Adipocyte (in vitro differentiated cells): ENCODE results near the gene TBC1D5.

Source experiments
- DNase-seq: peaks from one replicate; pipeline ENCODE4 v3.0.0-alpha.2; 2015; ENCODE audit warnings: low read depth
- H3K27me3 ChIP-seq: replicated peaks from 2 replicates; pipeline ENCODE4 v1.7.0; 2013; ENCODE audit warnings: mild to moderate bottlenecking, low read length, moderate library complexity; ENCODE audit not compliant: control insufficient read depth, insufficient read depth
- H3K36me3 ChIP-seq: 2 replicates; pipeline ENCODE4 v1.7.0; 2013; ENCODE audit warnings: low read length, mild to moderate bottlenecking, moderate library complexity; ENCODE audit not compliant: control insufficient read depth, insufficient read depth, severe bottlenecking
- H3K4me1 ChIP-seq: 2 replicates; pipeline ENCODE4 v1.7.0; 2013; ENCODE audit warnings: mild to moderate bottlenecking, low read length, moderate library complexity; ENCODE audit not compliant: control insufficient read depth, insufficient read depth
- H3K4me3 ChIP-seq: 2 replicates; pipeline ENCODE4 v1.7.0; 2013; ENCODE audit warnings: mild to moderate bottlenecking, low read length, moderate library complexity
- H3K9ac ChIP-seq: 2 replicates; pipeline ENCODE4 v1.7.0; 2013; ENCODE audit warnings: mild to moderate bottlenecking, low read length, moderate library complexity
- H3K9me3 ChIP-seq: 2 replicates; pipeline ENCODE4 v1.7.0; 2013; ENCODE audit warnings: mild to moderate bottlenecking, low read length, moderate library complexity; ENCODE audit not compliant: control insufficient read depth

Gene TBC1D5

DNA sequence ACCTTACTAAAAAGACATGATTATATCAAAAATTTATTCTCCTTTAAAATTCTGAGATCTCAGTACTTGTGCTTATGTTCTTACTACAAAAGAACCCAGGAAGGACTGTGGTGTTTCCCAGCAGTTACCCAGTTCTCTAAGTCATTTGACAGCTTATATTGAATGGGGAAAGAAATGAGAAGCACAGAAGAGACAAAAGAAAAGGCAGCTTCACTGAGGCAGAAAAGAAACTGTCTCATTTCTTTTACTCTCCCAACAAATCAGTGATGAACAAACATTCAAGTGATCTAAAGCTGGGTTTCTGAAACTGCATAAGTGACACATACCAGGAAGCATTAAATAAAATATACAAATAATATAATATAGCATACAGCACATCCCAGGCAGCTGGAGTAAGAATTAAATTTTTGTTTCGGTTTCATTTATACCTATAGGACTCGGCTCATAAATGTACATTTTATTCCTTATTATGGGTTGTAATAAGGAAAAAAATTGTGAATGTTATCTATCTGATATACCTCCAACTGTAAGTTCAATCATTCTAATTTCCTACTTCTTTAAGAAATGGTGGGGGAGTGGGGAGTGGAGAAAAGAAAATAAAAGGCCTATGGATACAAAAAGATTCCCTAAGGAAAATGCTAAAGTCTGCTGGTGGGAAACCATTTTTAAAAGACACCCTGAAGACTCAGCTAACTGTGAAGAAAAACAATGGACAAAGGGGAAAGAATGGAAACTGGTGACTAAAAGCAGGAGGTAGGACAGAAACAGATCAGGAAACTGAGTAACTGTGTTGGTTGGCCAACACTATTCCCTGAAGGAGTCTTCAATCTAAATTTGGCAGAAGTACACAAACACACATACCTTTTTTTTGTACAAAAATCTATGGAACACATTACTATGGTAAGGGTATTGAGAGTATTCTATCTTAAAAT lies 156.8 kb downstream of the TBC1D5 start:
- Histone ChIP-seq H3K9me3 (peaks cover 10% of the 10 kb centered on the region), H3K27me3 (no peaks in the 10 kb centered on the region), H3K36me3 (peaks cover 5% of the 10 kb centered on the region), H3K9ac (no peak overlapping the region), H3K4me1 (peaks cover 11% of the 10 kb centered on the region), H3K4me3 (no peak overlapping the region)
- peak; percentile 9 for DNase-seq

DNA sequence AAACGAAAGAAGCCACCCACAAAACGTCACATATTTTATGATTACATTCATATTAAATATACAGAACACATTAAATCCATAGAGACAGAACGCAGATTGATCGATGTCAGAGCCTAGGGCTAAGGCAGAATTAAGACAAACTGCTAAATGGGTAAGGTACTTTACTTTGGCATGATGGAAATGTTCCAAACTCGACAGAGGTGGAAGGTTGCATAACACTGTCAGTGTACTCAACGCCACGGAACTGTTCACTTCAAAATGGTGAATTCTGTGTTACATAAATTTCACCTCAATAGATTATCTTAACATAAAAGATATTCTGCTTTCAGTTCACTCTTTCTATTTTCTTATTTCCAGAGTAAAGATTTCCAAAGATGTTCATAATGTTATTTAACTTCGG lies 158.4 kb downstream of the TBC1D5 start:
- no peak for DNase-seq
- Histone ChIP-seq H3K9me3 (no peaks in the 10 kb centered on the region), H3K36me3 (no peaks in the 10 kb centered on the region), H3K27me3 (no peaks in the 10 kb centered on the region), H3K4me1 (peaks cover 11% of the 10 kb centered on the region), H3K9ac (no peak overlapping the region), H3K4me3 (no peak overlapping the region)

DNA sequence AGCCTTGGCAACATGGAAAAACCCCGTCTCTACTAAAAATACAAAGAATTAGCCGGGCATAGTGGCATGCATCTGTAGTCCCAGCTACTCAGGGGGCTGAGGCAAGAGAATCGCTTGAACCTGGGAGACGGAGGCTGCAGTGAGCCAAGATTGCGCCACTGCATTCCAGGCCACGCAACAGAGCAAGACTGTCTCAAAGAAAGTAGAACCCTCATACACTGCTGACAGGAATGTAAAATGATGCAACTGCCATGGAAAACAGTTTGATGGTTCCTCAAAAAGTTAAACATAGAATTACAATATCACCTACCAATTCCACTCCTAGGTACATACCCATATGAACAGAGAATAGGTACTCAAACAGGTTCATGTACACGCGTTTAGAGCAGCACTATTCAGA lies 158.9 kb downstream of the TBC1D5 start:
- peaks cover 15% of the 10 kb centered on the region for H3K4me1 ChIP-seq
- DNase-seq, result no peak
- H3K4me3 ChIP-seq, result no peak overlapping the region

GRCh38 chr3:17581421-17582080 lies 160.9 kb downstream of the TBC1D5 start:
- DNase-seq, result no peak
- H3K9ac ChIP-seq, result no peak overlapping the region
- no peaks in the 10 kb centered on the region for H3K9me3 ChIP-seq
- no peak overlapping the region for H3K4me3 ChIP-seq
- H3K4me1 ChIP-seq, result peaks cover 29% of the 10 kb centered on the region
- H3K27me3 ChIP-seq, result no peaks in the 10 kb centered on the region
- H3K36me3 ChIP-seq, result no peaks in the 10 kb centered on the region

More for the DNA sequence above, 158.9 kb downstream of the TBC1D5 start:
- H3K36me3 ChIP-seq, result no peaks in the 10 kb centered on the region
- no peak overlapping the region for H3K9ac ChIP-seq
- H3K27me3 ChIP-seq, result no peaks in the 10 kb centered on the region
- no peaks in the 10 kb centered on the region for H3K9me3 ChIP-seq

- Histone ChIP-seq H3K4me1 (peaks cover 27% of the 10 kb centered on the region), H3K9me3 (no peaks in the 10 kb centered on the region), H3K27me3 (no peaks in the 10 kb centered on the region), H3K36me3 (no peaks in the 10 kb centered on the region), H3K9ac (no peak overlapping the region), H3K4me3 (no peak overlapping the region)
- DNase-seq, result no peak
These were observed 161.5 kb downstream of the TBC1D5 start for GRCh38 chr3:17580901-17581300.

DNA sequence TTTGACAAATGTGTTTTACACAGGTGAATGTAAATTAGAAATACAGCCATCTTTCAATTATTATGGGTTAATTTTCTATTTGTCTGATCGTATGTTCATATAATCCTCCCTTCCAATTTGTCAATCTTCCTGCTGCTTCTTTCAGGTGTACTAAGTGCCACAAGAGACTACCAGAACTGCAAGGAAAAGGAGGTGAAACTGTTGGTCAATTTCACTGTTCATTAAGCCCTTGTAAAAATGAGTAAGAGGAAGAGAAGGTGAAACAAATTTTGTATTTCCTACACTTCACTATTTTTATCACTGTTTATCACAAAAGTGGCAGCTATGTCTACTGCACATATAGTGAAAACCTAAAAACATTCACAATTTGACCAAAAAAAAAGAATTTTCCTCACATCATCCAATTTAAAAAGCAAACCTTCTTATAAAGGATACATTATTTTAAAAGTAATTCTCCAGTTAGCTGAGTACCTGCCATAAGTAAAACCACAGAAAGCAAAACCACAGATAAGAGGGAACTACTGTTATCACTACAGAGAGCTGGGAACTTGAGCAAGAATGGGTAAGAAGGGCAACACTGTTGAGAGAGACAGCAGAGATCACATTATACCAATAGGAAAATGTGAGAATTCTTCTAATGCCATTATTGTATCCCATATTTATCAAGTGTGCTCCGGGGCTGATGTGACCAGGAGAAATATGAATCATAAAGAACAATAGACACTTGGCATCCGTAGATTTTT lies 163.0 kb downstream of the TBC1D5 start:
- no peak for DNase-seq
- Histone ChIP-seq H3K4me1 (peaks cover 24% of the 10 kb centered on the region), H3K9me3 (no peaks in the 10 kb centered on the region), H3K9ac (no peak overlapping the region), H3K4me3 (no peak overlapping the region), H3K27me3 (no peaks in the 10 kb centered on the region), H3K36me3 (no peaks in the 10 kb centered on the region)

- Histone ChIP-seq H3K9ac (no peak overlapping the region), H3K4me3 (peak overlapping the region; percentile 5), H3K4me1 (peaks cover 24% of the 10 kb centered on the region), H3K27me3 (no peaks in the 10 kb centered on the region), H3K9me3 (no peaks in the 10 kb centered on the region), H3K36me3 (no peaks in the 10 kb centered on the region)
- peak; percentile 8 for DNase-seq
These were observed 164.5 kb downstream of the TBC1D5 start for GRCh38 chr3:17577796-17578520.

DNA sequence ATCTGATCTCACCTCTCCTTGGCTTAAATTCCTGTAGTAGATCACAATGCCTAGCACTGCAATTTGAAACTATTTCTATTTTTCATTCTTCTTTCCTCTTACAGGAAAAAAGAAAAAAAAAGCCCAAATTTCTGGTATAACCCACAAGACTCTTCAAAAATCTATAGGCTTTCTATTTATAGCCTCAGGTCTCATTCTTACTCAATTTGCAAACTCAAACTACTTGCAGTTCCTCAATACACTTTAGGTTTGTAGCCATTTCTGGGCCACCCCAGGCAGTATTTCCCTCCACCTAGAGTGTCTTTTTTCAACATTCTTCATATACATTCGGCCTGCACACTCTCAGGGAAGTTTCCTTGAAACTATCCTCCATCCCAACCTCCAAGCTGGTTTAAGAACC lies 169.0 kb downstream of the TBC1D5 start:
- H3K9ac ChIP-seq, result no peak overlapping the region
- no peak overlapping the region for H3K4me3 ChIP-seq
- H3K9me3 ChIP-seq, result no peaks in the 10 kb centered on the region

DNA sequence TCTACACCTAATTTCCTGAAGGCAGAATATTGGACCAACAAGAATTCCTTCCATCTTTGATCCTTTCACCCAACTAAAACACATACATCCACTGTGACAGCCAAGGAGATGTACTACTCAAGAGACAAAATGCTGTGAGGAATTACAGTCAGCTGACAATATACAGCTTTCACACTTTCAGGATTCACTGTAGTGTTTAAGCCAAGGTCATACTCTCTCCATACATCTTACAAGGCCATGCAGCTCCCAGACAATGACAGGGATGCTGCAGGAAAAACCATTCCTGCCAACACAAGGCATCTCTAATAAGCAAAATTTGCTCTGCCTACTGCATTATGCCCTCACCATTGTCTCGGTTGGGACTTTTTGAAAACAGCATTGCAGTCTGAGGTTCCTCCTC lies 170.7 kb downstream of the TBC1D5 start:
- Histone ChIP-seq H3K27me3 (no peaks in the 10 kb centered on the region), H3K9ac (no peak overlapping the region), H3K4me1 (no peaks in the 10 kb centered on the region), H3K4me3 (no peak overlapping the region), H3K9me3 (no peaks in the 10 kb centered on the region), H3K36me3 (no peaks in the 10 kb centered on the region)
- no peak for DNase-seq

More for the DNA sequence above, 169.0 kb downstream of the TBC1D5 start:
- peaks cover 13% of the 10 kb centered on the region for H3K4me1 ChIP-seq
- no peaks in the 10 kb centered on the region for H3K27me3 ChIP-seq
- no peak for DNase-seq
- no peaks in the 10 kb centered on the region for H3K36me3 ChIP-seq

- H3K9ac ChIP-seq, result no peak overlapping the region
- no peaks in the 10 kb centered on the region for H3K36me3 ChIP-seq
These were observed 179.6 kb downstream of the TBC1D5 start for GRCh38 chr3:17562845-17563244.

More at GRCh38 chr3:17562845-17563244, 179.6 kb downstream of the TBC1D5 start:
- no peaks in the 10 kb centered on the region for H3K4me1 ChIP-seq
- no peak overlapping the region for H3K4me3 ChIP-seq
- no peaks in the 10 kb centered on the region for H3K27me3 ChIP-seq
- DNase-seq, result no peak
- no peaks in the 10 kb centered on the region for H3K9me3 ChIP-seq
